SK-N-MC (cell line): ENCODE results near the gene GRIK4.

ENCODE experiments used
- DNase-seq: peaks from one replicate; pipeline ENCODE4 v3.0.0-alpha.2; 2011; ENCODE audit warnings: low read depth, low spot score
- H3K27ac ChIP-seq: fragments of 200-600 bp; sonication (generic); 2 replicates; pipeline ENCODE4 v1.5.1; 2016; ENCODE audit warnings: mixed run types
- H3K36me3 ChIP-seq: fragments of 200-600 bp; sonication (generic); 2 replicates; pipeline ENCODE4 v1.6.1; 2017; ENCODE audit warnings: antibody characterized with exemption, low read length, mixed read lengths; ENCODE audit not compliant: insufficient read depth
- H3K4me3 ChIP-seq: fragments of 200-600 bp; sonication (generic); 2 replicates; pipeline ENCODE4 v1.5.1; 2016
- H3K9ac ChIP-seq: fragments of 200-600 bp; sonication (generic); 2 replicates; pipeline ENCODE4 v1.8.0; 2017; ENCODE audit warnings: mixed run types, mixed read lengths; ENCODE audit not compliant: insufficient read length
- H3K9me3 ChIP-seq: fragments of 200-600 bp; sonication (generic); 2 replicates; pipeline ENCODE4 v1.6.1; 2017; ENCODE audit warnings: low read depth, mild to moderate bottlenecking, antibody characterized with exemption, low read length, moderate library complexity, mixed read lengths
- EZH2 ChIP-seq: fragments of 200-600 bp; sonication (generic); IDR thresholded peaks from one replicate; pipeline ENCODE4 v1.6.1; 2017; ENCODE audit warnings: antibody characterized with exemption
- FOXP2 ChIP-seq: optimal IDR thresholded peaks from 2 replicates; pipeline ENCODE3; 2011; ENCODE audit warnings: mild to moderate bottlenecking, moderate library complexity; ENCODE audit not compliant: insufficient read depth; ENCODE audit errors: extremely low read length, control extremely low read depth
- POLR2AphosphoS5 ChIP-seq: IDR thresholded peaks from 2 replicates; pipeline ENCODE4 v1.6.1; 2012; ENCODE audit warnings: mild to moderate bottlenecking, low read depth, low read length, borderline replicate concordance

GRIK4 gene

DNA sequence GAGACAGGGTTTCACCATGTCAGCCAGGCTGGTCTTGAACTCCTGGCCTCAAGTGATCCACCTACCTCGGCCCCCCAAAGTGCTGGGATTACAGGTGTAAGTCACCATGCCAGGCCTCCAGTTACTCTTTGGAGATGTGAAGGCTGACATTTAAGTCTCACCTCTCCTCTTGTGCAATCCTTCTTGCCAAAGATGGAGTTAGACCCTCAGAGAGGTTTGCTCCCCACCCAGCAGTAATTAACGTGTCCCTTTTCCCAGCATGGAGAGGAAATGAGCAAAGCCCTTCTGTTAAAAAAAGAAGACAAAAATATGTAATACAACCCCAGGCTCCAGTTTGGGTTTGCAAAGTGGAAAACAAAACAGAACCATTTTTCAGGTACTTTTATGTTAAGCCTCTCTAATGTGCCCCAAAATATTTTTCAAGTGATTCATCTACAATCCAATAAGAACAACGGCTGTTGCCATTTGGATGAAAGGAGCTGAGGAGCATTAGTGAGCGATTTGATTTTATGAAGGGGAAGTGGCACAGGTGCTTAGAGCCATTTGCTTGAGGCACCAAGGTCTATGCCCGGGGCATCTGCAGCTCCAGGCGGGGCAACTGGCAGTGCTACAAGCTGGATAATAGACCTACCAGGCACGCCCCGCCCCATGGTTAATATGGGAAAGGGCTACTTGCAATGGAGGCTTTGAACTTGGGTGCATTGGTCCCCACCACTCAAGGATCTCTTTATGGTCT is 57.2 kb downstream of the GRIK4 start:
- Histone ChIP-seq H3K4me3 (no peak overlapping the region), H3K9me3 (no peaks in the 10 kb centered on the region), H3K36me3 (no peaks in the 10 kb centered on the region), H3K27ac (no peak overlapping the region), H3K9ac (no peak overlapping the region)
- TF ChIP-seq FOXP2 (no peak), EZH2 (no peak), POLR2AphosphoS5 (no peak)
- no peak for DNase-seq

DNA sequence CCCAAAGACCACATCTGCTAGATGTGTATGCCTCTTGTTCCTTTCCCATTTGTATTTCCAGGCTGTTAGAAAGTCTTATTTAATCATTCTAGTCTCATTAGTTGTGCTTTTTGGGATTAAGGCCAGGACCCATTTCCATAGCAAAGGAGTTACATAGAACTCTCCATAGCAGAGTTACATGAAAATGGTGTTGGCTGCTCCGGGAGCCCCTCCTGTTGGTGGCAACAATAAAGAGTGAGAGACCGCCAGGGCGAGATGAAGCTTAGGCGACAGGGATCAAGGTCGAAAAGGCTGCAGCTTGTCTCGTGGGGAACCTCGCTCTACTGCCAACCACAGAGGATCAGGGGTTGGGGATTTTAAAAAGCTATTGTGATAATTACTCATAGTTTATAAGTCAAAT is 58.3 kb downstream of the GRIK4 start:
- DNase-seq: no peak
- Histone ChIP-seq H3K27ac (no peak overlapping the region), H3K4me3 (no peak overlapping the region)

DNA sequence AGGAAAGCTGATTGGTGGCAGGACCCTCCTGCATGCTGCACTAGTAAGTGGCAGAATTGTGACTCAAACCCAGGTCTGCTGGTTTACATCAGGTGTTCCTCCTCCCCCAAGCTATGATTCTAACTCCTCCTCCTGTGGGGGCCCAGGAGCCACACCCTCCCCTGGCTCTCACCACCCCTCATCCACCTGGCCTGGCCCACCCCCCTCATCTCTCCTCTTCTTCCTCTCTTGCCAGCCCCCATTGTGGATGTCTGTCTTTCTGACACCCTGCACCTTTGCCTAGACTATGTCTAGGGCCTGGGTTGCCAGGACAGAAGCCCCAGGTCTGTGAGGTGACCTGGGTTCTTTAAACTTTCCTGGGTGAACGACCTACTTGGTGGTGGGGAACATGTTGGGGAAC is 59.9 kb downstream of the GRIK4 start:
- Histone ChIP-seq H3K36me3 (no peaks in the 10 kb centered on the region), H3K27ac (no peak overlapping the region), H3K4me3 (no peak overlapping the region), H3K9me3 (no peaks in the 10 kb centered on the region), H3K9ac (no peak overlapping the region)
- no peak for TF ChIP-seq POLR2AphosphoS5
- no peak for TF ChIP-seq EZH2
- no peak for TF ChIP-seq FOXP2
- DNase-seq: no peak

More for the DNA sequence above, 58.3 kb downstream of the GRIK4 start:
- H3K9me3 ChIP-seq: no peaks in the 10 kb centered on the region
- no peak overlapping the region for H3K9ac ChIP-seq
- TF ChIP-seq FOXP2 (no peak), EZH2 (no peak), POLR2AphosphoS5 (no peak)
- no peaks in the 10 kb centered on the region for H3K36me3 ChIP-seq

DNA sequence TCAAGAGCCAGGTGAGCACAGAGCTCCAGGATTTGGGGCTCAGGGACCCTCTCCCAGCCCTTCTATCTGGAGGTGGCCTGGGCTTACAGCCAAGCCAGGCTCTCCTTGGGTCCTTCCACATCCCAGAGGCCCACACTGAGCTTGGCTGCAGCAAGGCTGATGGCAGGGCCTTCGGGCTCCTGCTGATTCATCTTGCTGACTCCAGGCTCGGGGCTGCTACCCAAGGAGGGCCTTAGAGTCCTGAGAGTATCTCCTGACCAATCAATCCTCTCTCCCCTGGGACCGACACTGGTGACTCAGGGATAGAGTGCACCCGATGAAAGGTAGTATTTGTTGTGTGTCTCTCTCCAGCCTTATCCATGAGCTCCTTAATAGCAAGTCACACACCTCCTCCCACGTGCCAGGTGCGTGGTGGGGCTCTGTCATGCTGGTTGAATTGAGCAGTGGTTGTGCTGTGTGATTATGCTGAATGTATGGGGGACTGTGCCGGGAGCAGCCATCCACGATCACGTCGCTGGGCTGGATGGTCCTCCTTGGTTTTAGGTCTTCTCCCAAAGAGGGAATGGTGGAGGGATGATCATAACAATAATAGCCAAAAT is 62.3 kb downstream of the GRIK4 start:
- Histone ChIP-seq H3K27ac (no peak overlapping the region), H3K4me3 (no peak overlapping the region), H3K36me3 (no peaks in the 10 kb centered on the region), H3K9me3 (no peaks in the 10 kb centered on the region), H3K9ac (no peak overlapping the region)
- no peak for DNase-seq
- TF ChIP-seq POLR2AphosphoS5 (no peak), EZH2 (no peak), FOXP2 (no peak)

DNA sequence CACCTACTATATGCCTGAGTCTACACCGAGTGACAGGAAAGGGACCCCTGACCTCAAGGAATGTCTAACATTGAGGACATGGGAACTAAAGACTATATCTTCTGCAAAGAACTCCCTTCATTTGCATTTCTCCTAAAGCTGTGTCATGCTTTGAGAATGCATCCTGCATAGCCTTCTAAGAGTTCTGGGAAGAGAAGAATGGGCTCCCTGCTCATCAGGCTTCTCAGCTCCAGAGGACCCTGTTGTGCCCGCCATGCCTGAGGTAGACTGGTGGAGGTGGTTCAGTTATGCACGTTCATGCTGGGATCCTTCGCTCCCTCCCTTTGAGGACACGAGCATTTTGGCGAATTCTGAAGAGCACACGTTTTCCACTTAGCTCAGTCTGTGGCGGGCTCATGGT is 63.3 kb downstream of the GRIK4 start:
- Histone ChIP-seq H3K27ac (no peak overlapping the region), H3K36me3 (no peaks in the 10 kb centered on the region), H3K9me3 (no peaks in the 10 kb centered on the region), H3K9ac (no peak overlapping the region), H3K4me3 (no peak overlapping the region)
- TF ChIP-seq FOXP2 (no peak), EZH2 (no peak), POLR2AphosphoS5 (no peak)
- no peak for DNase-seq

DNA sequence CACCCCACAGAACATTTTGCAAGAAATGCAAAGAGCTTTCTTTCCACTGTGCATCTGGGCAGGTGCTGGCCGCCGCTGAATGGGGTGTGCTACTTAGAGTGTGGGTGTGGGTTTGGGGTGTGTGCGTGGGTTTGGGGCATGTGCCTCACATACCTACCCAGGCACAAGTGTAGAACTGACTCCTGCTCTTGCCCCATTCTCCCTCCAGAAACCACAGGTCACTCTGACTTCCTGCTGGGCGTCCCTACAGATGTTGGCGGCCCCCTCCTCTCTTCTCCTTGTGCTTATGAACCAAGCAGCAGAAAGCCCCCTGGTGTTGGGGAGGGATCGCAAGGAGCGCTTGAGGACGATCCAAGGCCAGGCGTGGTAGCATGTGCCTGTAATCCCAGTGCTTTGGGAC is 63.9 kb downstream of the GRIK4 start:
- DNase-seq: no peak
- TF ChIP-seq POLR2AphosphoS5 (no peak), FOXP2 (no peak), EZH2 (no peak)
- no peak overlapping the region for H3K27ac ChIP-seq
- H3K4me3 ChIP-seq: no peak overlapping the region
- H3K36me3 ChIP-seq: no peaks in the 10 kb centered on the region
- no peaks in the 10 kb centered on the region for H3K9me3 ChIP-seq
- H3K9ac ChIP-seq: no peak overlapping the region

DNA sequence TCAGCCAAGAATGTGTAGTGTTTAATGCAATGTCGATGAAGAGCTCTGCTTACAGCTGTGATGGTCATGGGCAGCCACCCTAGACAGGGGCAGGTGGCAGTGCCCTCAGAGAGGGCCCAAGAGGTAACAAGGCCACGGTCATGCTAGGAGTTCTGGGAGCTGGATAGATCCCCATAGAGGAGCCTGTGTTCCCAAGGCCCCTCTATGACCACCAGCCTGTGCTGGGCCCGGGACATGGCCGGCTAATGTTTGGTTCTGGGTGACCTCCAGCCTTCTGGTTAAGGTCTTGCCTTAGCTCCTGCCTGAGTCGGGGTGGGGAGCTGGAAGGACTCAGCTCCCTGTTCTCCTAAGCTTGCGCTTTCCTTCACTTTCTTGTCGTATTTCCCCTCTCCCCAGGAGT is 65.1 kb downstream of the GRIK4 start:
- DNase-seq: no peak
- Histone ChIP-seq H3K4me3 (no peak overlapping the region), H3K9me3 (no peaks in the 10 kb centered on the region), H3K27ac (no peak overlapping the region), H3K9ac (no peak overlapping the region), H3K36me3 (no peaks in the 10 kb centered on the region)
- TF ChIP-seq EZH2: no peak
- TF ChIP-seq POLR2AphosphoS5: no peak
- TF ChIP-seq FOXP2: no peak

DNA sequence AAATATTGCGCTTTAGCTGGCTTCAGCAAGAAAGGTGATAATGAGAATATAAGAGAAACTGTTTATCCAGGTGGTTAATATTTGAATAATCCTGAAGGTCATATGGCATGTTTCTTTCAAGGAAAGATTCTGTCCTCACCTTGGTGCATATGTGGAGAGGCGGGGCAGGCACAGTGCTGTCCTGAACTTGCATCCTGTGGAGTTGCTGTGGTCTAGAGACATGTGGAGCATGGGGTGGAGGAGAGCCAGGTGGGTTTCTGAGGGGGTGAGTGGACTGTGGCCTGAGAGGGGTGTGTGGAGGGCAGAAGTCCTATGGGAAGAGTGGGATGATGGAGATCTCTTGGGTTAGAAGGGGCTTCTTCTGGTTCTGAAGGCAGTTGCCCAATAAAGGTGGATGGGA is 65.5 kb downstream of the GRIK4 start:
- Histone ChIP-seq H3K27ac (no peak overlapping the region), H3K36me3 (no peaks in the 10 kb centered on the region), H3K9me3 (no peaks in the 10 kb centered on the region), H3K4me3 (no peak overlapping the region), H3K9ac (no peak overlapping the region)
- no peak for DNase-seq
- no peak for TF ChIP-seq POLR2AphosphoS5
- TF ChIP-seq EZH2: no peak
- no peak for TF ChIP-seq FOXP2
